Measurements from ENCODE around the gene SLC17A1. TPM values are rescaled to one million over a fixed set of nuclear protein-coding genes. Genes with fewer than 3 reads are reported as not detected.

Gene SLC17A1
- total and polyA plus RNA-seq, 2 donors (not counting 3 experiments of a cell fraction or from before 2014, with no cell fraction given): not detected

GRCh38 chr6:25787428-25787827 lies 44.4 kb downstream of the SLC17A1 start:
- H3K9me3 ChIP-seq (replicated peaks; ENCODE audit: control insufficient read depth, insufficient read depth, low read length): no peaks in the 10 kb centered on the region
- no peaks in the 10 kb centered on the region for H3K9me1 ChIP-seq (replicated peaks; ENCODE audit: control insufficient read depth, extremely low read depth, insufficient read depth, low read length)
- H3K9ac ChIP-seq (replicated peaks; ENCODE audit: extremely low read depth, insufficient read depth, low read length): no peak overlapping the region
- no peak overlapping the region for H3K4me3 ChIP-seq (replicated peaks in 1 of 3; ENCODE audit: insufficient read depth in 1 of 3, low read depth in 1 of 3, low read length in 3 of 3)
- H3K27ac ChIP-seq (ENCODE audit: insufficient read depth, low read depth, low read length): no peak overlapping the region
- DNase-seq (ENCODE audit: low read depth, low spot score) (no peak), FAIRE-seq (no peak)
- ChIA-PET POLR2A (no interaction called here), CTCF (interaction anchor here (1.1 to 5.7 kb wide), 8 partner anchors 28 to 219 kb away, joined by 3 to 83 read pairs (median 6); no protein-coding TSS in a partner anchor)
- no peaks in the 10 kb centered on the region for H3K79me2 ChIP-seq (ENCODE audit: control insufficient read depth, insufficient read depth, low read length)
- H2AFZ ChIP-seq (ENCODE audit: low read depth, low read length): no peak overlapping the region
- dilution Hi-C loops (cut with MboI; ENCODE audit: extremely low pct_ligation_motif_present, low sequenced_read_pairs): no loop called here
- no peak overlapping the region for H3K4me2 ChIP-seq (ENCODE audit: insufficient read depth, low read length)
- TF ChIP-seq, protein P1, sequence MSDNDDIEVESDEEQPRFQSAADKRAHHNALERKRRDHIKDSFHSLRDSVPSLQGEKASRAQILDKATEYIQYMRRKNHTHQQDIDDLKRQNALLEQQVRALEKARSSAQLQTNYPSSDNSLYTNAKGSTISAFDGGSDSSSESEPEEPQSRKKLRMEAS (IDR thresholded peaks at IDR 0.05; ENCODE audit: insufficient read depth, insufficient read length): no peak
- TF ChIP-seq, protein P2, sequence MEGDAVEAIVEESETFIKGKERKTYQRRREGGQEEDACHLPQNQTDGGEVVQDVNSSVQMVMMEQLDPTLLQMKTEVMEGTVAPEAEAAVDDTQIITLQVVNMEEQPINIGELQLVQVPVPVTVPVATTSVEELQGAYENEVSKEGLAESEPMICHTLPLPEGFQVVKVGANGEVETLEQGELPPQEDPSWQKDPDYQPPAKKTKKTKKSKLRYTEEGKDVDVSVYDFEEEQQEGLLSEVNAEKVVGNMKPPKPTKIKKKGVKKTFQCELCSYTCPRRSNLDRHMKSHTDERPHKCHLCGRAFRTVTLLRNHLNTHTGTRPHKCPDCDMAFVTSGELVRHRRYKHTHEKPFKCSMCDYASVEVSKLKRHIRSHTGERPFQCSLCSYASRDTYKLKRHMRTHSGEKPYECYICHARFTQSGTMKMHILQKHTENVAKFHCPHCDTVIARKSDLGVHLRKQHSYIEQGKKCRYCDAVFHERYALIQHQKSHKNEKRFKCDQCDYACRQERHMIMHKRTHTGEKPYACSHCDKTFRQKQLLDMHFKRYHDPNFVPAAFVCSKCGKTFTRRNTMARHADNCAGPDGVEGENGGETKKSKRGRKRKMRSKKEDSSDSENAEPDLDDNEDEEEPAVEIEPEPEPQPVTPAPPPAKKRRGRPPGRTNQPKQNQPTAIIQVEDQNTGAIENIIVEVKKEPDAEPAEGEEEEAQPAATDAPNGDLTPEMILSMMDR (IDR thresholded peaks at IDR 0.05; ENCODE audit: extremely low read depth in 1 of 2, insufficient read depth in 1 of 2, low read depth in 1 of 2, low read length in 2 of 2): no peak
- TF ChIP-seq FOS (IDR thresholded peaks at IDR 0.05; ENCODE audit: borderline replicate concordance, insufficient read depth, low read length): no peak
- TF ChIP-seq EZH2 (IDR thresholded peaks at IDR 0.05; ENCODE audit: borderline replicate concordance, low read depth, low read length, severe bottlenecking): no peak
- TF ChIP-seq POLR2AphosphoS5 (IDR thresholded peaks at IDR 0.05; ENCODE audit: insufficient read depth, low read depth, low read length): no peak
- no peak for TF ChIP-seq JUN (IDR thresholded peaks at IDR 0.05; ENCODE audit: borderline replicate concordance, insufficient read depth, insufficient read length, low read depth)
- no peak for TF ChIP-seq POLR2A (IDR thresholded peaks at IDR 0.05; ENCODE audit: low read depth, low read length)
- TF ChIP-seq GATA2 (IDR thresholded peaks at IDR 0.05; ENCODE audit: insufficient read depth, insufficient read length, low read depth, low read length): no peak
- no peak for TF ChIP-seq MYC (IDR thresholded peaks at IDR 0.05; ENCODE audit: low read depth, low read length)
- H3K4me1 ChIP-seq (ENCODE audit: control insufficient read depth, extremely low read depth, insufficient read depth, low read length): no peaks in the 10 kb centered on the region
- intact Hi-C loops (cut with micrococcal nuclease): no loop called here
- no peaks in the 10 kb centered on the region for H3K27me3 ChIP-seq (ENCODE audit: control insufficient read depth in 2 of 2, insufficient read depth in 2 of 2, low read length in 2 of 2)
- BruUV-seq (replicated peaks): no TSS peak
- no peaks in the 10 kb centered on the region for H3K36me3 ChIP-seq (ENCODE audit: control insufficient read depth in 2 of 2, extremely low read depth in 1 of 2, insufficient read depth in 2 of 2, low read length in 2 of 2)
- H4K20me1 ChIP-seq (replicated peaks; ENCODE audit: control insufficient read depth, extremely low read depth, insufficient read depth, low read length): no peaks in the 10 kb centered on the region

All from endothelial cell of umbilical vein (primary cell).